Islet precursor cell (in vitro differentiated cells): ENCODE data around the gene EIF4E.
"Not testable (repeated sequence)": the region's sequence is repeated elsewhere in the genome, so short reads cannot be mapped to it uniquely, and the experiment has no call there.

Source experiments
- DNase-seq: peaks from one replicate; pipeline ENCODE4 v3.0.0-alpha.2; 2018

The EIF4E gene, protein sequence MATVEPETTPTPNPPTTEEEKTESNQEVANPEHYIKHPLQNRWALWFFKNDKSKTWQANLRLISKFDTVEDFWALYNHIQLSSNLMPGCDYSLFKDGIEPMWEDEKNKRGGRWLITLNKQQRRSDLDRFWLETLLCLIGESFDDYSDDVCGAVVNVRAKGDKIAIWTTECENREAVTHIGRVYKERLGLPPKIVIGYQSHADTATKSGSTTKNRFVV

DNA sequence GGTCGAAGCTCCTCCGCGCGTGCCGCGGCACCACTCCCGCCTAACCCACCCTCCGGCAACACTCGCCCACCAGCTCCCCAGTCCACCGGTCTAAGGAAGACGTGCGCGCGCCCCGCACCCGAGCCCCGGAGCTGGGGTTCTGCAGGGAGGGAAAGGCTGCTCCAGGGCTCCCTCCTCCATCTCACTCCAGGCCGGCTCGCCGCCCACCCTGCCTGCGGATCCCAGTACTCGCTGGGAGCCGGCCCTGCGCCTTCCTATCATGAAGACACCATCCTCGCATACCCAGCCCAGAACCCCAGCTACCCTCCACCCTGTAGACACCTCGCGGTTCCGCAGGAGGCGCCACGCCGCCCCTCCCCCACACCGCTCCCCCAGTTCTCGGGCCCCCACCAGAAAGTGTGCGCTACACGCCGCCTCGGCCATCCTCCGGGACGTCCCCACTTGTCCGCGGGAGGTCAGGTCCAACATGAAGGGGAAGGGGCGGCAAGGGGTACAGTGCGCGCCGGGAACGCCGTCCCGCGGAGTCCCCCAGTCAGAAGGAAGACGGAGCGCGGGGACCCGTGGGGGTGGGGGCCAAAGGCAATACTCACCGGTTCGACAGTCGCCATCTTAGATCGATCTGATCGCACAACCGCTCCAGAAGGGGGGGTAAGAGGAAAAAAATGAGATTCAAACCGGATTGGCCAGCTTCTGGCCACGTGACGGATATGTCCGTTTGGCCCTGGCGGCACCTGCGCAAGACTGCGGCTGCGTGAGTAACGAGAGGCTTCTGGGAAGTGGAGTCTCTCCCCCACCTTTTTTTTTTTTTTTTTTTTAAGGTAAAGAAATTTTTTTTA is at the start of gene EIF4E:
Gene EIF4E (minus strand): TSS at position 629 of the 836 bp plus-strand sequence. CDS start 21 bp downstream, at position 608.
- peak; percentile 99 for DNase-seq

DNA sequence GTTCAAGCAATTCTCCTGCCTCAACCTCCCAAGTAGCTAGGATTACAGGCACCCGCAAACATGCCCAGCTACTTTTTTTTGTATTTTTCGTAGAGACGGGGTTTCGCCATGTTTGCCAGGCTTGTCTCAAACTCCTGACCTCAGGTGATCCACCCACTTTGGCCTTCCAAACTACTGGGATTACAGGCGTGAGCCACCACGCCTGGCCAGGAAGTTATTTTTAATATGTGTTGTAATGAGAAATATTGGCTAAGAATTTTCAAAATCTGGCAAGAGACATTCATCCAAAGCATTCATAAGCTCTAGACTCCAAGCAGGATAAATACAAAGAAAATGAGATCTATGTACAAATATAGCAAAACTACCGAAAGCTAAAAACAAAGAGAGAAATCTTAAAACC is 48.6 kb upstream of the EIF4E start:
- DNase-seq, result no peak

DNA sequence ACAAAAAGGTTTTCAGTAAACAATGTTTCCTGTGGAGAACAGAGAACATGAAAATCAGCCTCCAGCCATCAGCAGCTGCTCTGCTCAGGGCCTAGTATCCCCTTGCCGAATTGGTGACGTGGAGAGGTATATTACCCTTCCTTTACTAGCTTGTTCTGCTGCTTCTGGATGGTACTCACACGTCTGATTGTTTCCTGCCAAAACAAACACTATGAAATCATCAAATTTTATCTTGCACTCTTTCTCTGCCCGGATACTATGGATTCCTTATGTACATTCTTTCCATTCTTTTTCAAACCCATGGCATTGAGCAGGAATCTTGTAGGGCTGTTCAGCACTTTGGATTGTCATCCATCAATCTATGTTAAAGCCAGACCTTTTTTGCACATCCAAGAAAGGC is 47.8 kb upstream of the EIF4E start:
- DNase-seq, result no peak

DNA sequence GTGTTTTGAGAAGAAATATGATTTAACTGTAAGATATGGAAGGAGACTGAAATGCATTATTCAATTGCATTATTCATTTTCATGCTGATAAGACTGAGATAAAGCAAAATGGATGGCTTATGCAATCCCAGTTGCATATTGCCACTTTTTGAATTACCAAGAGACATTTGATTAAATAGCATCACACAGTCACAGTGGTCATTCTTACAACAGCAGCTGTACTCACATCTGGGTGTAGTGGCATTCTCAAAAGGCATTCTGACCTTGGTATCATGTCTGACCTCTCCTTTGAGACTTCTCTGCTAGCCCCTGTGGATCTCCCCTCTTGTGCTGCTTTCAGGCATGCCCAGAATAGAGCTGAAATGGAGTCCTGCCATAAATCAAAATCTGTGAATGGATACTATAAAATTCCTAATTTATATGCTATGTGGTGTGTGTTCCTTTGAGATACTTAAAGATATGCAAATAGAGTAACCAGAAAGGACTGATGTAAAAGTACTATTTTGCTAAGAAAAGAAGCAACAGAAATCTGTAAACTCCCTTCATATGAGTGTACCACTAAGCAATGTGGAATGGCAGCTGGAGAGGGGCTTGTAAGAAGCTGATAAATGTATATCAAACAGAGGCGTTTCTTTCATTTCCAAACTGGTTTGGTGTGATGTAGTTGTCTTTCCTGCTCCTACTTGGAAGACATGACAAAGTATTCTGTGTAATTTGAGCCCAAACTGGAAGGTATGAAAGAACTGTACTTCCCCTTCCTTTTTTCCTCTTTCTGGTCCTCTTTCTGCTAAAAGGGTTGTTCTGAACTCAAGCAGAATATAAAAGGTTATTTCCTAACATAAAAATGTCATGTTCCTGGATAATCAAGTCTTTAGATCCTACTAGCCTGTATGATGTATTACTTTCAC is 41.2 kb upstream of the EIF4E start:
- no peak for DNase-seq

DNA sequence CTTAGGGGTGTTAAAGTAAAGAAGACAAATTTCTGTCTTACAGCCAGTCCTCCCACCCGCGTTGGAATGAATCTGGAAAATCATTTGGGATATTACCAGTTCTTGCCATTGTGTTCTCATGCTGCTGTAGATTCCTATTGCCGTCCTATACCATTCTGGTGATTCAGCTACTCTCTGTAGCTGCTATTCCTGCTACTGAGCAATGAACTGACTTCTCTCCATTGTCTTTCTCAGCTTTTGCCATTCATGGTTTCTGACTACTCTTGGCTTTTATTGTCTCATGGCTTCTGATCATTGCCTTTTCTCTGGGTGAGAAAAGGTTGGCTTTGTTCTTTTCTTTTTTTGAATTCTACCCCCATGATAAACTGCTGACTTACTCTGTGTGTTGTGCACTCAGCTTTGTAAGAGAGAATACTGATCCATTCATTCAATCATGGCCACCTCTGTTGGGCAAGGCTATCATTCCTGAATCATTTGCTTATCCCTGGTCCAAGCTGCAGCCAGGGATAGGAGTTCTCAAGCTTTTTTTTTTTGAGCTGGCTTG is 38.9 kb upstream of the EIF4E start:
- no peak for DNase-seq

DNA sequence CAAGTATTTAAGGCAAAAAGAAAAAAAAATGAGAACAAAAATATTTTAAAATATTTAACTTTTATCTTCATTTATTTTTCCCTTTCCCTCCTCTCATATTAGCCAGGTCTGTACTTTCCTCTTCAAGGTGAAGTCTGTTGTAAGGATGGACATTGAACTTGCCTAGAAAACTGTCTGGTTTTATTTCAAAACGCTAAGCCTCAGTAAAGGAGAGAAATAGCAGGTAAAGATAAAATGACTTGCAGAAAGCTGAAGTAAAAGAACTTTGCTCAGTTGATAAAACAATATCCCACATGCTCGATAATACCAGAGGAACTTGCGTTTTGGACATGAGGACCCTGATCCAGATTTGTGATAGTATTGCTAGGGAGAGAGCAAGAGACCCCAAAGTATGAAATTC is 38.0 kb upstream of the EIF4E start:
- no peak for DNase-seq

DNA sequence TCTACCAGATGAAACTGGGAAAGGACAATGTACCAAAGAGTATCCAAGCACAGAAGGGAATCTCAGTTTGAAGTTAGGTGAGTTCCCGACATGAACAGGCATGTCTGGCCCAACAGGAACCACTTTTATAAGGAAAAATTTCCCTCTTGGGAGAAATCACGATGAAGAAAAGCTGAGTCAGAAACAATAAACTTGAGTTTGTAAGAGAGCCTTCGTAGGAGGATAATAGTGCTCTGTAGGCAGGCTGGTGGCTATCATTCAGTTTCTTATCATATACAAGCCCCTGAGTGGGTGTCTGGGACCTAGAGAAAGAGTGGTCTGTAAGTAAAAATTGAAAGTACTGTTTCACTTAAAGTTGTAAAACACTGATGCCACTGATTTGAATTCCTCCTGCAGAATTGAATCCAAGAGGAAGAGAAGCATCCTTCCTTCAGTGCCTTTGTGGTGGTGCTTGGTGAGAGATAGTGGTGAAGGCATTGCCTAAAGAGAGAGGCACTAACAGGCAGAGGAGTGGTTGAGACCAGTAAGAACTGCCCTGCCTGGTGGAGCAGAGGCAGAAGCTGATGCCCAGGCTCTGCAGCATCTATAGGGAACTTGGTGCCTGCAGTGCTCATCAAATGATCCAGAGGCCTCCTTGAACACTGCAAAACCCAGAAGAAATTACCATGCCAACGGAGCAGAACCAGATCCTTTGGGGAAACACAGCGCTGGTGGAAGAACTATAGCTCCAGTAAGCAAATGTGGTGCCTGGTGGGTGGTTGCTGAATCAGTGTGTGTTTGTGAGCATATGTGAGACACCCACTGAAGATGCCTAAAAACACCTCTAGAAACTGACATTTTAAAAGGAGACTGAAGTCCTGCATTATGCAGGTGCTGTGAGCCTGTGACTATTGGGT is 34.9 kb upstream of the EIF4E start:
- no peak for DNase-seq

DNA sequence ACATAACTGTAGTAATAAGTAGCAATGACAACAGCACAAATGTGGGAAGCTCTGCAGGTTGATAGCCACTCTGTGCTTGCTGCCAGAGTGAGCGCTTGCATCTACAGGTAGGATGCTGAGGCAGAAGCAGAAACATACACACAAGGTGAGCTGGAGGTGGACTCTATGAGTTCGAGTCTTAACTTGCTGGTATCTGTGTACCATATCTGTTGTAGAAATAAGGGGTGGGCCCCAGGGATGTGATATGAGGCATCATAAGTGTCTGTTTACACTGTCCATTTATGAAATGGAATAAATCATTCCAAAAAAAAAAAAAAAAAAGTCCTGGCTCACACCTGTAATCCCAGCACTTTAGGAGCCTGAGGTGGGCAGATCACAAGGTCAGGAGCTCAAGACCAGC is 32.8 kb upstream of the EIF4E start:
- no peak for DNase-seq

DNA sequence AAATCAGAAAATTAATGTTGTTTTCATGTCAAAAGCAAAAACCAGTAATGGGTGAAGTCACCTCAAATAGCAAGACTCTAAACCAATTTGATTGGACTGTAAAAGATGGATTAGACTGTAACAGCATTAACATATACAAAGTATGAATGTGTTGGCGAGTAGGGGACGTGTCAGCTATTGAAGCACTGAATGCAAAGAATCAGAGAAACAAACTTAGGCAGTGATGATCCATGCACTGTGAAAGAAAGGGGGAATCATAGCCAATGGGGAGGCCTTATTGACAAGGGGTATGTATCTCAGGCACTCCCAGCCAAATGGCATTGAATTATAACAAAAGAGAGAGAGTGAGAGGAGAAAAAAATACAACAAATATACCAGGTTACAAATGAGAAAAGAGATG is 30.5 kb upstream of the EIF4E start:
- DNase-seq, result no peak

DNA sequence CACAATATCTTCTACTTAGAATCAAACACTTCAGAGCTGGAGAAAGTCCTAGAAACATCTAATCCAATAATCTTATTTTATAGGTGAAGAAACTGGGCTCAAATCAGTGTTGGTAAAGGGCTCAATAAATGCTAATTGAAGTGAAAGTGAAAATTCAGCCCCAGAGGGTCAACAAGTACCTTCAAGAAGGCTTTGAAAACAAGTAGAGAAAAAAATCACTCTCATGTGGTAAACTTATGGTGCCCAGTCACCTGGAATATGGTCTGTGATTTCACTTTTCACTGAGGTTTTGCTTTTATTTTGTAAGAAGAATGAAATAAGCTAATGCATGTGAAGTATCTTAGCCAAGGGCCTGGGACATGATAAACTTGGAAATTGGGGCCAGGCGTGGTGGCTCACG is 29.1 kb upstream of the EIF4E start:
- no peak for DNase-seq

DNA sequence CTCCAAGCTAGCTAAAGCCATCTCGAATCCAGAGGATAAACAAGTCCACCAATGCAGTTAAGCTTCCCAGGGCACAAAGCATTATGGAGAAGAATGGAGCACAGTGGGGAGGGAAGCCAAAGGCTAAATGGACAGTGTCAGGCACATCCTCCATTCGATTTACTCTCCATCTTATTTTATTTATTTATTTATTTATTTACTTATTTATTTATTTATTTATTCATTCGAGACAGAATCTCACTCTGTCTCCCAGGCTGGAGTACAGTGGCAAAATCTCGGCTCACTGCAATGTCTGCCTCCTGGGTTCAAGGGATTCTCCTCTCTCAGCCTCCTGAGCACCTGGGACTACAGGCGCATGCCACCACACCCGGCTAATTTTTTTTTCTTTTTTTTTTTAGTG is 26.3 kb upstream of the EIF4E start:
- no peak for DNase-seq

DNA sequence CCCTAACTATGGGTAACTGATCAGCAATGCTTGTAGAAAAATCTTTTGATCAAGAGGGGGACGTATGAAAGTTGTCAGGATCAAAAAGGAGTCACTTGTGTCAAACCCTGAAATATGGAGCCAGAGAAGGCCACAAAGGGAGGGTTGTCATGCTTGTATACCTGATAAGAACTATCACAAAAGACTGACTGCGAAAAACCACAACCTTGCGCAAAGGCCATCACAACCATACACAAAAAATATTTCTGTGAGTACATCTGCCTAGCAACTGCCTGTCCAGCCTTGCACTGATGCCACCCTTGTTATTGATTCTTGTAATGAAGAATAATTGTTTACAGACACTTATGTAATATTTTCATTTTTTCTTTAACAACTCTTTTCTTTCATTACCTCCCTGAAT is 22.8 kb upstream of the EIF4E start:
- no peak for DNase-seq

DNA sequence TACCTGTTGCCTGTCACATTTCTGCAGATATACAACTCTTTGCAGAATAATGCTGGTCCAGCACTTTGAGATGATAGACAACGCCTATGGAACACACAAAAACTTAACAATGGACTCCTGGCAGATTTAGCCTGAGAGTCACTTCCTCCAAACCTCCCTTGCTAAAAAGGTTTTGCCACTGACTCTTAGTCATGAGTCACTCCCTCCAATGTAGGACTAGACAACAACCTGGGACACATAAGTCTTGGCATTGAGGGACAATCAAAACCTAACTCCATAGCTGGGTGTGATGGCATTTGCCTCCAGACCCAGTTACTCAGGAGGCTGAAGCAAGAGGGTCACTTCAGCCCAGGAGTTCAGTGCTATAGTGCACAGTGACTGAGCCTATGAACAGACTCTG is 22.0 kb upstream of the EIF4E start:
- no peak for DNase-seq

DNA sequence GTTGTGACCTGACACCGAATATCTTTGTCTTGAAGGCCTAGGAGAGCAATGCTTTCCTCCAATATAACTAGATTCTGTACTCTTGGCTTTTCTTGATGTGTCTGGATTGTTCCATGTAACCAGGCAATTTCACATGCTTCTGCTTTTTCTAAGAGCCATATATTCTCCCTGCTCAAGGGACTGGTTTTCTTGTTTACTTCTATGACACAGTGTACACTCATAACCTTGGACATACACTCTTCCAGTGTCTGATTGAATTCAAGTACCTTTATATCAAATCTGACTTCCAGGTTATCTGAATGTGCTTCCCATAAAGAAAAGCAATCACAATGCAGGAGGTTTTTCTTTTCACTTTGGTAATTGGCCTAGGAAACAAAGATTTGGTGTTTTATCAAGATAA is 17.4 kb upstream of the EIF4E start:
- DNase-seq, result no peak

DNA sequence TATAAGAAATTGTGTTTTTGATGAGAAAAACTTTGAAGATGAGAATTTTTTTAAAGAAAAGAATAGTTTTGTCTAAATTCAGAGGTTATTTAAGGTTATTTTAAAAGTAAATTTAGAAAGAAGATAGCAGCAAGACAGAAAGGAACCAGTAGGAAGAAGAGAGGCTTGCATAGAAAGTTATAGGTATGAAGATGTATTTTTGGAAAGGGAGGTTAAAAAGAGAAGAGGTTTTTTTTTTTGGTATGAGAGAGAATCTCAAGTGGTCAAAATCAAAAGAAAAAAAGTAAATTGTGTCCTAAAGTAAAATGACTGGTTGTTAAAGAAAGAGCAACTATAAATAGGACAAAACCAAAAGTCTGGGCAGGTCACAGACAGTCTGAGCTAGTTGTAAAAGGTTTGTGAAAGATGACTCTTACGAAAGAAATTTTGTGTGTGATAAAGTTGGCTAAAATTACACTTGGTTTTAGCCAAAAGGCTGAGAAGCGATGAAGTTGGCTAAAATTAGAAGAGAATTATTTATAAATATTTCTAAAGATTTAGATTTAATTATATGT is 16.4 kb upstream of the EIF4E start:
- no peak for DNase-seq

DNA sequence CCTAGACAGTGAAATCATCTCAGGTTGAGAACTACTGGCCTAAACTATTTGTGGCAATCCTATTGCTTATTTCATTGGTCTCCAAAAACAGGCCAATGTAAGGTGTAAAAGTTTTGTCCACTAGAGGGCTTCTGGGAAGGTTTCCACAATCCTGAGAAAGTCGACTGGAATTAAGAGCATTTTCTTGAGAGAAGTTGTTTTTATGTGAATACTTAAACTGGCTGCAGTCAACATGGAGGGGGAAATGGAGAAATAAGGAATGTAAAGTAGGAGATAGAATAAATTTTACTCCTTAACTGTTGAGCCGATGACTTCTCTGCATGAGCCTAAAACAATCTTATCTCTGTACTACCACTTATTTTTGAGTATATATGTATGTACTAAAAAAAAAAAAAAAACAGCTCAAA is 11.0 kb upstream of the EIF4E start:
- DNase-seq, result no peak

DNA sequence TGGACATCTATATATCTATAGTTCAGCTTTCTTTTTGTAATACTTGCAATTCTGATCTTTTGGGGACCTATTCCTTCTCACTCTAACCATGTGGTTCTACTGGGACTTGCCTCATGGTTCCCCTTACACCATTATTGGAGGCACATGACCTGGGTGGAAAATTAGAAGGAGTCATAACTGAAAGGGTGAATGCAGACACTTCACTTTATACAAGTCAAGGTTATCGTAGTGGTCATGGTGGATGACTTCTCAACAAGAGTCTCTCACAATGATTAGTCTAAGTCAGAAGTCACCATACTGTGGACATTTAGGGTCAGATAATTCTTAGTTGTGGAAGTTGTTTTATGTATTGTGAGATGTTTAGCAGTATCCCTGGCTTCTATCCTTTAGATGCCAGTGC is 10.5 kb upstream of the EIF4E start:
- DNase-seq, result no peak

DNA sequence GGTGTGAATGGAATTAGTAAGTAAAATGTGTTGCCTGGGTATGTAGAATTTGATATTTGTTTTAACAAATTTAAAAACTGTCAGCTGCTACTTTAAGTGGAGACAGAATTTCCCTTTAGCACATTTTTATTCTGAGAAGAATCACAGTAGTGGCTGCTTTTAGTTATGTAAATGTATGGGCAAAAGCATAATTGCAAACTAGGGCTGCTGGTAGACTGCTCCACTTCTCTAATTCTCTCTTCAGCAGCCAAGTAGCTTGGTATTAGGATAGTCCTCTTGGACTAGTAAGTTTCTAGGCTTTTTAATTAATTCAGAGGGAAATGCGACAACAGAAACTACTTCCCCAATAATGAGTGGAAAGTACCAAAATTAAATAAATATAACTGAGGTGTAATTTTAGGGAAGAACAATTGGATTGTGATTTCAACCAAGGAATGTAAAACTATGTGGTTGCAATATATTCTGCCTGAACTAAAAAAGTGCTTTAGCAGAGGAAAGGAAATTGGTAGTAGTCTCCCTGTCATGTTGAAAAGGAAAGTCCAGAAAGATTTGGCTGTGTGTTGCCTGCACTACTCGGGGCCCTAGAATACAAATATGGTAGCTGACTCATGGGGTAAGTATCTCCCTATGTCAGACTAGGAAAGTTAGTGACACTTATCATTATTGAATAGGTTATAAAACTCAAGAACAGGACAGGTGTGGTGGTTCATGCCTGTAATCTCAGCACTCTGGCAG is 9.2 kb upstream of the EIF4E start:
- DNase-seq, result peak; percentile 57

DNA sequence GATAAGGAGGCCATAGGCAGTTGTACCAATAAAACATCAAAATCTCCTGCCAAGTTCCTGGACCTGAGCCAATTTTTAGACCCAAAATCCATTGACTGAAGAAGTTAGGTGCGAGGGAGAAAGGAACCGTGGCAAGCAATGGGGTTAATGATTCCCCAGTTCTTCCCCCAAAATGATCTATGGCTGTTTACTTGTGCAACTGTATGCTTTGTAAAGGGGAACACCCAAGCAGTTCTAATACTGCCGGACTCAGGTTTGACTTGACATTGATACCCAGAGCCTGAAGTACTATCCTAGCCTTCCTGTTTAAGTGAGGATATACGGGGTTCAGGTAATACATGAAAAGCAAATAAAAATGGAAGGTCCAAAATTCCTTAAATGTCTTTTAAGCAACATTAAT is 6.7 kb upstream of the EIF4E start:
- DNase-seq, result no peak

DNA sequence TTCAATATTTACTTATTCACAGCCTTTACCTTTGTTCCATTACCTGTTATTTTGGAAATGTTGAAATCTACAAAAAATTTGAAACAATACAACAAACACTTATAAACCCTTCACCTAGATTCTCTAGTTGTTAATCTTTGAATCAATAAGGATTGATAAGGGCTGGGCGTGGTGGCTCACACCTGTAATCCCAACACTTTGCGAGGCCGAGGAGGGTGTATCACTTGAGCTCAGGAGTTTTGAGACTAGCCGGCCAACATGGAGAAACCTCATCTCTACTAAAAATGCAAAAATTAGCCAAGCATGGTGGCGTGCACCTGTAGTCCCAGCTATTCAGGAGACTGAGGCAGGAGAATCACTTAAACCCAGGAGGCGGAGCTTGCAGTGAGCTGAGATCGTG is 5.9 kb upstream of the EIF4E start:
- DNase-seq, result not testable (repeated sequence)

DNA sequence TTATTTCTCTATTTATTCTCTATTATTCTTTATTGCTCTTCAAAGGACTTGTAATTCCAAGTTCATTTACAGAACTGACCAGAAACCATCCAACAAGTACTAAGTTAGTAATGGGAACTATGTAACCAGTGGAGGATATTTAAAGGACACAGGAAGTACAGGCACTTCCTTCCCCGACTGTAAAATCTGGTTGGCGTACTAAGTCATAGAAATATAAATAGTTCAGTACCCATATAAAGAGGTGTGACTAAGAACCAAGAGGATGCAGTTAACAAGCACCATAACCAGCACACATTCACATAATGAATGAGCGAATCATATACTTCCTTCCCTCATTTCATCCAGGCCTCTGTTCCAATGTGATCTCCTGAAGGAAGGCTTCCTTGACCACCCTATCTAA is 3.6 kb upstream of the EIF4E start:
- DNase-seq, result no peak
